ENCODE results near the gene PANX2. TPM values are rescaled to one million over a fixed set of nuclear protein-coding genes. Genes with fewer than 3 reads are reported as not detected.
A peak's percentile ranks its signal among the peaks of the same experiment; 100 is the strongest.

PANX2 gene
- total and polyA plus RNA-seq, 2 donors = 0.09 to 1.6 TPM

GRCh38 chr22:50186761-50187523, 16.4 kb downstream of the PANX2 start:
- Histone ChIP-seq H3K9me3 (ENCODE audit: control insufficient read depth in 2 of 2, insufficient read depth in 1 of 2, low read length in 1 of 2) (peaks cover 0 to 6% of the 10 kb centered on the region in 2 donors), H3K27ac (ENCODE audit: low read depth in 1 of 2, low read length in 1 of 2) (peak overlapping the region in 1 of 2 donors; percentile 58), H3K27me3 (ENCODE audit: control insufficient read depth in 2 of 2, insufficient read depth in 1 of 2, low read length in 1 of 2) (peaks cover 13 to 24% of the 10 kb centered on the region in 2 donors), H3K4me3 (ENCODE audit: low read length in 2 of 2) (peak overlapping the region; percentile 60 to 76), H3K4me1 (ENCODE audit: control insufficient read depth in 2 of 2, insufficient read depth in 2 of 2, low read length in 2 of 2) (peaks cover 36 to 58% of the 10 kb centered on the region in 2 donors), H3K36me3 (ENCODE audit: control insufficient read depth in 2 of 2, insufficient read depth in 2 of 2, low read length in 1 of 2) (peaks cover 0 to 4% of the 10 kb centered on the region in 2 donors)
- WGBS = 63% methylated on average over 26 of the region's 26 CpGs
- DNase-seq (ENCODE audit: low read depth in 6 of 9, low spot score in 9 of 9) = peak in 1 of 9 donors; percentile 45

- Histone ChIP-seq H3K4me3 (ENCODE audit: low read length in 2 of 2) (no peak overlapping the region), H3K36me3 (ENCODE audit: control insufficient read depth in 2 of 2, insufficient read depth in 2 of 2, low read length in 1 of 2) (peaks cover 6 to 7% of the 10 kb centered on the region in 2 donors), H3K27ac (ENCODE audit: low read depth in 1 of 2, low read length in 1 of 2) (no peak overlapping the region), H3K27me3 (ENCODE audit: control insufficient read depth in 2 of 2, insufficient read depth in 1 of 2, low read length in 1 of 2) (peaks cover 13 to 21% of the 10 kb centered on the region in 2 donors), H3K9me3 (ENCODE audit: control insufficient read depth in 2 of 2, insufficient read depth in 1 of 2, low read length in 1 of 2) (peaks cover 0 to 8% of the 10 kb centered on the region in 2 donors), H3K4me1 (ENCODE audit: control insufficient read depth in 2 of 2, insufficient read depth in 2 of 2, low read length in 2 of 2) (peaks cover 50 to 72% of the 10 kb centered on the region in 2 donors)
- DNase-seq (ENCODE audit: low read depth in 6 of 9, low spot score in 9 of 9) = no peak
- WGBS = 98% methylated on average over 11 of the region's 11 CpGs
Measured at GRCh38 chr22:50188356-50188755, 17.8 kb downstream of the PANX2 start.

GRCh38 chr22:50189184-50189848, 18.8 kb downstream of the PANX2 start:
- Histone ChIP-seq H3K36me3 (ENCODE audit: control insufficient read depth in 2 of 2, insufficient read depth in 2 of 2, low read length in 1 of 2) (peaks cover 15 to 17% of the 10 kb centered on the region in 2 donors), H3K4me1 (ENCODE audit: control insufficient read depth in 2 of 2, insufficient read depth in 2 of 2, low read length in 2 of 2) (peaks cover 52 to 79% of the 10 kb centered on the region in 2 donors), H3K9me3 (ENCODE audit: control insufficient read depth in 2 of 2, insufficient read depth in 1 of 2, low read length in 1 of 2) (peaks cover 0 to 8% of the 10 kb centered on the region in 2 donors), H3K4me3 (ENCODE audit: low read length in 2 of 2) (no peak overlapping the region), H3K27ac (ENCODE audit: low read depth in 1 of 2, low read length in 1 of 2) (peak overlapping the region; percentile 97 to 99), H3K27me3 (ENCODE audit: control insufficient read depth in 2 of 2, insufficient read depth in 1 of 2, low read length in 1 of 2) (peaks cover 10 to 12% of the 10 kb centered on the region in 2 donors)
- no peak for DNase-seq (ENCODE audit: low read depth in 6 of 9, low spot score in 9 of 9)
- 75% methylated on average over 20 of the region's 20 CpGs for WGBS

GRCh38 chr22:50189849-50190181, 19.3 kb downstream of the PANX2 start:
- H3K27me3 ChIP-seq (ENCODE audit: control insufficient read depth in 2 of 2, insufficient read depth in 1 of 2, low read length in 1 of 2) = peaks cover 5 to 7% of the 10 kb centered on the region in 2 donors
- H3K9me3 ChIP-seq (ENCODE audit: control insufficient read depth in 2 of 2, insufficient read depth in 1 of 2, low read length in 1 of 2) = peaks cover 0 to 8% of the 10 kb centered on the region in 2 donors
- WGBS = 6% methylated on average over 4 of the region's 4 CpGs
- peak overlapping the region; percentile 73 to 83 for H3K4me3 ChIP-seq (ENCODE audit: low read length in 2 of 2)
- peaks cover 20 to 22% of the 10 kb centered on the region in 2 donors for H3K36me3 ChIP-seq (ENCODE audit: control insufficient read depth in 2 of 2, insufficient read depth in 2 of 2, low read length in 1 of 2)
- peaks cover 52 to 79% of the 10 kb centered on the region in 2 donors for H3K4me1 ChIP-seq (ENCODE audit: control insufficient read depth in 2 of 2, insufficient read depth in 2 of 2, low read length in 2 of 2)
- peak overlapping the region; percentile 97 to 99 for H3K27ac ChIP-seq (ENCODE audit: low read depth in 1 of 2, low read length in 1 of 2)
- no peak for DNase-seq (ENCODE audit: low read depth in 6 of 9, low spot score in 9 of 9)

GRCh38 chr22:50190182-50190940, 19.8 kb downstream of the PANX2 start:
- DNase-seq (ENCODE audit: low read depth in 6 of 9, low spot score in 9 of 9) = peak in 8 of 9 donors; percentile 65 to 90 (median 73)
- Histone ChIP-seq H3K27ac (ENCODE audit: low read depth in 1 of 2, low read length in 1 of 2) (peak overlapping the region; percentile 97 to 99), H3K36me3 (ENCODE audit: control insufficient read depth in 2 of 2, insufficient read depth in 2 of 2, low read length in 1 of 2) (peaks cover 26% of the 10 kb centered on the region in 2 donors), H3K4me3 (ENCODE audit: low read length in 2 of 2) (peak overlapping the region; percentile 73 to 83), H3K9me3 (ENCODE audit: control insufficient read depth in 2 of 2, insufficient read depth in 1 of 2, low read length in 1 of 2) (peaks cover 0 to 8% of the 10 kb centered on the region in 2 donors), H3K4me1 (ENCODE audit: control insufficient read depth in 2 of 2, insufficient read depth in 2 of 2, low read length in 2 of 2) (peaks cover 47 to 77% of the 10 kb centered on the region in 2 donors), H3K27me3 (ENCODE audit: control insufficient read depth in 2 of 2, insufficient read depth in 1 of 2, low read length in 1 of 2) (peaks cover 0 to 2% of the 10 kb centered on the region in 2 donors)
- WGBS = under 1% methylated on average over 43 of the region's 43 CpGs

GRCh38 chr22:50190941-50191741, 20.6 kb downstream of the PANX2 start:
- Histone ChIP-seq H3K9me3 (ENCODE audit: control insufficient read depth in 2 of 2, insufficient read depth in 1 of 2, low read length in 1 of 2) (peaks cover 0 to 8% of the 10 kb centered on the region in 2 donors), H3K36me3 (ENCODE audit: control insufficient read depth in 2 of 2, insufficient read depth in 2 of 2, low read length in 1 of 2) (peaks cover 32 to 33% of the 10 kb centered on the region in 2 donors), H3K4me1 (ENCODE audit: control insufficient read depth in 2 of 2, insufficient read depth in 2 of 2, low read length in 2 of 2) (peaks cover 46 to 75% of the 10 kb centered on the region in 2 donors), H3K27ac (ENCODE audit: low read depth in 1 of 2, low read length in 1 of 2) (peak overlapping the region; percentile 97 to 99), H3K27me3 (ENCODE audit: control insufficient read depth in 2 of 2, insufficient read depth in 1 of 2, low read length in 1 of 2) (no peaks in the 10 kb centered on the region), H3K4me3 (ENCODE audit: low read length in 2 of 2) (peak overlapping the region; percentile 73 to 83)
- WGBS = 3% methylated on average over 18 of the region's 18 CpGs
- peak; percentile 61 to 95 (median 83) for DNase-seq (ENCODE audit: low read depth in 6 of 9, low spot score in 9 of 9)

- H3K9me3 ChIP-seq (ENCODE audit: control insufficient read depth in 2 of 2, insufficient read depth in 1 of 2, low read length in 1 of 2) = peaks cover 0 to 8% of the 10 kb centered on the region in 2 donors
- H3K27me3 ChIP-seq (ENCODE audit: control insufficient read depth in 2 of 2, insufficient read depth in 1 of 2, low read length in 1 of 2) = no peaks in the 10 kb centered on the region
- H3K4me1 ChIP-seq (ENCODE audit: control insufficient read depth in 2 of 2, insufficient read depth in 2 of 2, low read length in 2 of 2) = peaks cover 37 to 65% of the 10 kb centered on the region in 2 donors
- H3K27ac ChIP-seq (ENCODE audit: low read depth in 1 of 2, low read length in 1 of 2) = peak overlapping the region; percentile 97 to 99
- DNase-seq (ENCODE audit: low read depth in 6 of 9, low spot score in 9 of 9) = peak in 3 of 9 donors; percentile 44 to 78 (median 58)
- H3K36me3 ChIP-seq (ENCODE audit: control insufficient read depth in 2 of 2, insufficient read depth in 2 of 2, low read length in 1 of 2) = peaks cover 44 to 46% of the 10 kb centered on the region in 2 donors
- WGBS = 35% methylated on average over 25 of the region's 25 CpGs
- peak overlapping the region; percentile 26 to 83 for H3K4me3 ChIP-seq (ENCODE audit: low read length in 2 of 2)
Measured at GRCh38 chr22:50192436-50193204, 22.1 kb downstream of the PANX2 start.

- Histone ChIP-seq H3K4me3 (ENCODE audit: low read length in 2 of 2) (no peak overlapping the region), H3K36me3 (ENCODE audit: control insufficient read depth in 2 of 2, insufficient read depth in 2 of 2, low read length in 1 of 2) (peaks cover 44 to 56% of the 10 kb centered on the region in 2 donors), H3K27me3 (ENCODE audit: control insufficient read depth in 2 of 2, insufficient read depth in 1 of 2, low read length in 1 of 2) (no peaks in the 10 kb centered on the region), H3K9me3 (ENCODE audit: control insufficient read depth in 2 of 2, insufficient read depth in 1 of 2, low read length in 1 of 2) (peaks cover 0 to 8% of the 10 kb centered on the region in 2 donors), H3K4me1 (ENCODE audit: control insufficient read depth in 2 of 2, insufficient read depth in 2 of 2, low read length in 2 of 2) (peaks cover 37 to 59% of the 10 kb centered on the region in 2 donors), H3K27ac (ENCODE audit: low read depth in 1 of 2, low read length in 1 of 2) (peak overlapping the region in 1 of 2 donors; percentile 99)
- DNase-seq (ENCODE audit: low read depth in 6 of 9, low spot score in 9 of 9) = no peak
- 91% methylated on average over 8 of the region's 8 CpGs for WGBS
Measured at GRCh38 chr22:50193621-50194020, 23.1 kb downstream of the PANX2 start.
